ENCODE measurements around the gene CNNM1.

GRCh38 chr10:99421233-99421739 is 92.1 kb downstream of the CNNM1 start:
- no peak for TF ChIP-seq EZH2 (IDR thresholded peaks at IDR 0.05; ENCODE audit: borderline replicate concordance, insufficient read depth, low read depth, low read length, poor library complexity, severe bottlenecking)
- no peak for TF ChIP-seq CTCF (IDR thresholded peaks at IDR 0.05)

Measured in B cell (primary cell).